OCI-LY7 (cell line): ENCODE measurements around the gene PPM1H. TPM values are rescaled to one million over a fixed set of nuclear protein-coding genes. Genes with fewer than 3 reads are reported as not detected.

Experiments used
- BruUV-seq: library from RNA; stranded (reverse); fragments of 400-500 nt; replicated peaks from 2 replicates; lab custom pipeline; 2021; lab: Mats Ljungman, UMichigan
- CTCF ChIA-PET: fragments of 300-600 bp; sonication (Branson Sonifier 250); formaldehyde crosslinking; loops from one replicate; lab custom pipeline; 2022; ENCODE audit warnings: antibody characterized with exemption; ENCODE audit not compliant: unreplicated experiment; lab: Charles Lee
- POLR2A ChIA-PET: fragments of 300-600 bp; sonication (Branson Sonifier 250); formaldehyde crosslinking; loops from one replicate; lab custom pipeline; 2022; ENCODE audit warnings: antibody characterized with exemption; lab: Charles Lee
- DNase-seq: peaks from one replicate; pipeline ENCODE4 v3.0.0-alpha.2; 2015; ENCODE audit warnings: low spot score
- H2AFZ ChIP-seq: fragments of 200-600 bp; sonication (generic), shearing (Covaris generic); 2 replicates; pipeline ENCODE4 v1.6.1; 2014; ENCODE audit warnings: mild to moderate bottlenecking, antibody characterized with exemption, low read length, moderate library complexity
- H3K27ac ChIP-seq: fragments of 200-600 bp; sonication (generic); 2 replicates; pipeline ENCODE4 v1.5.1; 2014; ENCODE audit warnings: mixed run types, low read depth, mild to moderate bottlenecking, moderate library complexity, low read length, inconsistent platforms; ENCODE audit not compliant: poor library complexity, severe bottlenecking
- H3K36me3 ChIP-seq: fragments of 200-600 bp; sonication (generic); 2 replicates; pipeline ENCODE4 v1.6.1; 2014; ENCODE audit warnings: mild to moderate bottlenecking, antibody characterized with exemption, low read length, moderate library complexity, mixed read lengths; ENCODE audit not compliant: insufficient read depth
- H3K4me1 ChIP-seq: fragments of 200-600 bp; sonication (generic); 2 replicates; pipeline ENCODE4 v1.5.1; 2014; ENCODE audit warnings: mild to moderate bottlenecking, low read length; ENCODE audit not compliant: insufficient read depth, poor library complexity, severe bottlenecking
- H3K4me2 ChIP-seq: fragments of 200-600 bp; sonication (generic); 2 replicates; pipeline ENCODE4 v1.6.1; 2014; ENCODE audit warnings: mild to moderate bottlenecking, low read length
- H3K4me3 ChIP-seq: fragments of 200-600 bp; sonication (generic); 2 replicates; pipeline ENCODE4 v1.5.1; 2014; ENCODE audit warnings: mild to moderate bottlenecking, low read depth, low read length; ENCODE audit not compliant: poor library complexity, severe bottlenecking
- H3K79me2 ChIP-seq: fragments of 200-600 bp; sonication (generic); 2 replicates; pipeline ENCODE4 v1.6.1; 2016; ENCODE audit warnings: low read depth, mild to moderate bottlenecking, low read length, moderate library complexity, mixed read lengths; ENCODE audit not compliant: insufficient read depth
- H3K9me2 ChIP-seq: fragments of 200-600 bp; sonication (generic); 2 replicates; pipeline ENCODE4 v1.6.1; 2016; ENCODE audit warnings: mild to moderate bottlenecking, low read length, mixed read lengths; ENCODE audit not compliant: insufficient read depth
- H3K9me3 ChIP-seq: fragments of 200-600 bp; sonication (generic); 2 replicates; pipeline ENCODE4 v1.6.1; 2014; ENCODE audit warnings: mild to moderate bottlenecking, mixed run types, low read length, mixed read lengths
- H4K20me1 ChIP-seq: fragments of 200-600 bp; sonication (generic); 2 replicates; pipeline ENCODE4 v1.6.1; 2014; ENCODE audit warnings: mild to moderate bottlenecking, antibody characterized with exemption, low read length, moderate library complexity, mixed read lengths; ENCODE audit not compliant: insufficient read depth
- EZH2phosphoT487 ChIP-seq: fragments of 200-600 bp; sonication (generic); IDR thresholded peaks from 2 replicates; pipeline ENCODE4 v1.6.1; 2018; ENCODE audit warnings: low read depth, borderline replicate concordance, mild to moderate bottlenecking, mixed run types, antibody characterized with exemption, low read length, moderate library complexity, mixed read lengths
- intact Hi-C: fragments of 100-400 bp; cut with micrococcal nuclease; formaldehyde crosslinking; loops from one replicate; pipeline ENCODE4 v1.10.0; 2022; ENCODE audit not compliant: unreplicated experiment
- total RNA-seq, 2 experiments: library from RNA; depleted of rRNA in 1 of 2; stranded (reverse); fragments of >200 nt in 1 of 2; shearing (Covaris generic) in 1 of 2; gene quantifications; 2 replicates each; pipeline ENCODE4 v1.2.3, GENCODE V29; 2014 to 2022
- TF ChIP-seq, protein P1 (sequence below): fragments of 200-600 bp; sonication (generic); conservative IDR thresholded peaks from 2 replicates; pipeline ENCODE4 v1.5.1; 2014; ENCODE audit warnings: mild to moderate bottlenecking, antibody characterized with exemption, low read length, moderate library complexity, mixed read lengths

PPM1H gene
- total RNA-seq, 2 experiments from 2014 or later, result 2.0 to 3.4 TPM

DNA sequence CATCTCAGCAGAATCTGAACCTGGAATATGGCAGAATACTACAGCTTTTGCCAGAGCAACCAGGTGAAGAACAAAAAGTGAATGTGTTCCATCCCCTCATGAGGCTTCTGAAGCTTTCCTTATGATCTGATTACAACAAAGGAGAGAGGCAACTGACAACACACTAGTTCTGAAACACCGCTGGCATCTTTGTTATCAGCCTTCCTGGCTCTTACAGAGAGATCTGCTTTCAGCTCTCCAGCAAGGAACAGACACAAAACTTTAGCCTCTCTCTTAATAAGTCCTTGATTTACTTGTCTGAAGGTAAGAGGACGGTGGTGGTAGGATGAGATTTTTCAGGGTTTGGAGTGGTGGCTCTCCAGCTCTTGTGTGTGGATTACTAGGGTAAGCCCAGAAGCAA, 227.0 kb downstream of the PPM1H start:
- Histone ChIP-seq H3K4me2 (no peak overlapping the region), H4K20me1 (no peaks in the 10 kb centered on the region), H2AFZ (no peak overlapping the region), H3K9me3 (no peaks in the 10 kb centered on the region), H3K4me1 (no peaks in the 10 kb centered on the region), H3K79me2 (no peaks in the 10 kb centered on the region), H3K36me3 (no peaks in the 10 kb centered on the region), H3K4me3 (no peak overlapping the region), H3K9me2 (no peaks in the 10 kb centered on the region), H3K27ac (no peak overlapping the region)
- ChIA-PET POLR2A (interaction anchor here (1.0 kb wide), 1 partner anchor 14 kb away, joined by 3 read pairs; no protein-coding TSS in a partner anchor), CTCF (no interaction called here)
- no peak for DNase-seq
- intact Hi-C loops, result no loop called here
- TF ChIP-seq EZH2phosphoT487, result no peak
- TF ChIP-seq, protein P1, sequence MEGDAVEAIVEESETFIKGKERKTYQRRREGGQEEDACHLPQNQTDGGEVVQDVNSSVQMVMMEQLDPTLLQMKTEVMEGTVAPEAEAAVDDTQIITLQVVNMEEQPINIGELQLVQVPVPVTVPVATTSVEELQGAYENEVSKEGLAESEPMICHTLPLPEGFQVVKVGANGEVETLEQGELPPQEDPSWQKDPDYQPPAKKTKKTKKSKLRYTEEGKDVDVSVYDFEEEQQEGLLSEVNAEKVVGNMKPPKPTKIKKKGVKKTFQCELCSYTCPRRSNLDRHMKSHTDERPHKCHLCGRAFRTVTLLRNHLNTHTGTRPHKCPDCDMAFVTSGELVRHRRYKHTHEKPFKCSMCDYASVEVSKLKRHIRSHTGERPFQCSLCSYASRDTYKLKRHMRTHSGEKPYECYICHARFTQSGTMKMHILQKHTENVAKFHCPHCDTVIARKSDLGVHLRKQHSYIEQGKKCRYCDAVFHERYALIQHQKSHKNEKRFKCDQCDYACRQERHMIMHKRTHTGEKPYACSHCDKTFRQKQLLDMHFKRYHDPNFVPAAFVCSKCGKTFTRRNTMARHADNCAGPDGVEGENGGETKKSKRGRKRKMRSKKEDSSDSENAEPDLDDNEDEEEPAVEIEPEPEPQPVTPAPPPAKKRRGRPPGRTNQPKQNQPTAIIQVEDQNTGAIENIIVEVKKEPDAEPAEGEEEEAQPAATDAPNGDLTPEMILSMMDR, result no peak
- BruUV-seq, result no TSS peak

DNA sequence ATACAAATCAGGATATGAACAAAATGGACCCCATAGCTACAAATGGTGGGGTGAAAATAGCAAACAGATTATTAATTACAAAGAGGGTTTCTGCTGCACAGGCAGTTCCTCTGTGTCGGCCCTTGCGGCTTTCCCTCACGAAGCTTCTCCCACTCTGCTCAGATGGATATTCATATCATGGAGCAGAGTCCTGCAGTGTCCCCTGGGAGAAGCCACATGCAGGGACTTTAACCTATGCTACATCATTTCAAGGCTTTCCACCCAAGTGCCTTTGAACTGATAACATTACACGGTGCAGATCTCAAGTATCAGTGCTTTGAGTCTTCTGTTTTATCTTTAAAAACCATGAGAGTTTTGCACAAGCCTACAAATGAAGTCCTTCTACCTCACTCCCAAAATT, 229.1 kb downstream of the PPM1H start:
- intact Hi-C loops, result no loop called here
- Histone ChIP-seq H3K9me2 (no peaks in the 10 kb centered on the region), H3K4me3 (no peak overlapping the region), H3K36me3 (no peaks in the 10 kb centered on the region), H3K27ac (no peak overlapping the region), H3K9me3 (no peaks in the 10 kb centered on the region), H2AFZ (no peak overlapping the region), H3K79me2 (no peaks in the 10 kb centered on the region), H4K20me1 (no peaks in the 10 kb centered on the region), H3K4me1 (no peaks in the 10 kb centered on the region), H3K4me2 (no peak overlapping the region)
- POLR2A ChIA-PET, result interaction anchor here (0.5 to 1.5 kb wide), 5 partner anchors 9 to 48 kb away, joined by 3 to 6 read pairs (median 4); no protein-coding TSS in a partner anchor
- DNase-seq, result no peak
- CTCF ChIA-PET, result no interaction called here
- TF ChIP-seq, protein P1, result no peak
- TF ChIP-seq EZH2phosphoT487, result no peak
- no TSS peak for BruUV-seq

DNA sequence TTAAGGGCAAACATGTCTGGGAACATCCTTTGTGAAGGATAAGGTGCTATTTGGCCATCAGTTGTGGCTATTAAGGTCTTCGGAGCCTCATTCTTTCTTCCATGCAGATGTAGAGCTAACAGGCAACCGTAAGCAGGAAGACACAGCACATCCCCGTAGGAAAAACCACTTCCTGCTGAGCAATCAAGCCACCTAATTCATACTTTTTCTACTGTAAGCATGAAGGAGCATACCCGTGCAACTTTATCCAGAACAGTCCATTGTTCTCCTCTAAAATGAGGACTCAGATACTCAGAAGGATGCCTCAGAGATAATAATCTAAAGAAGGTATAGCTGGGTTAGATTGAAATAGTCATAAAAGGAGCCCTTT, 232.0 kb downstream of the PPM1H start:
- Histone ChIP-seq H3K9me3 (no peaks in the 10 kb centered on the region), H3K79me2 (no peaks in the 10 kb centered on the region), H3K9me2 (no peaks in the 10 kb centered on the region), H3K36me3 (no peaks in the 10 kb centered on the region), H3K4me1 (no peaks in the 10 kb centered on the region), H2AFZ (no peak overlapping the region), H3K27ac (no peak overlapping the region), H3K4me3 (no peak overlapping the region), H4K20me1 (no peaks in the 10 kb centered on the region), H3K4me2 (no peak overlapping the region)
- no peak for DNase-seq
- ChIA-PET POLR2A (interaction anchor here (0.6 to 0.7 kb wide), 2 partner anchors 54 to 77 kb away, joined by 3 read pairs; no protein-coding TSS in a partner anchor), CTCF (no interaction called here)
- intact Hi-C loops, result no loop called here
- no peak for TF ChIP-seq EZH2phosphoT487
- TF ChIP-seq, protein P1, result no peak
- BruUV-seq, result no TSS peak
